Stimulated activated CD8-positive, alpha-beta memory T cell treated with anti-CD3 and anti-CD28 coated beads, Interleukin-12 subunit alpha, Interleukin-12 subunit beta, amount 100 ng/mL, for 1 hour (primary cell): ENCODE data around the gene IGF2BP1.

ENCODE experiments used
- DNase-seq: peaks from one replicate; pipeline ENCODE4 v3.0.0-alpha.2; 2020; ENCODE audit warnings: low read depth

IGF2BP1 gene

DNA sequence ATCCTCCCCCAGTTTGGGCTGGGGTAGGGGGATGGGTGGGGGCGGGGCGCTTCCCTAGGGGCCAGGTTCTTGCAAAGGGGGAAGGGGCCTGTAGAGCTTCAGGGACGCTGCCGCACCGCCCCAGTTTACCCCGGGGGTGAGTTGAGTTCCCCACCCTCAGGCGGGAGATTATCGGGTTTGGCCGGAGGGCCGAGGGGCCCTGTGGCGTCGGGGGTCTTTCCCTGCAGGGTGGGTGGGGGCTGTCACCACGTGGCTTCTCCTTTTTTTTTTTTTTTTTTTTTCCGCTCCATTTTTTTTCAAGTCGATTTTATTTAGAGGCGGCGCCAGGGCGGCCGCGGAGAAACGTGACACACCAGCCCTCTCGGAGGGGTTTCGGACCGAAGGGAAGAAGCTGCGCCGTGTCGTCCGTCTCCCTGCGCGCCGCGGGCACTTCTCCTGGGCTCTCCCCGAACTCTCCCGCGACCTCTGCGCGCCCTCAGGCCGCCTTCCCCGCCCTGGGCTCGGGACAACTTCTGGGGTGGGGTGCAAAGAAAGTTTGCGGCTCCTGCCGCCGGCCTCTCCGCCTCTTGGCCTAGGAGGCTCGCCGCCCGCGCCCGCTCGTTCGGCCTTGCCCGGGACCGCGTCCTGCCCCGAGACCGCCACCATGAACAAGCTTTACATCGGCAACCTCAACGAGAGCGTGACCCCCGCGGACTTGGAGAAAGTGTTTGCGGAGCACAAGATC lies at the start of gene IGF2BP1:
IGF2BP1 (plus strand) TSS at position 283 of the 724 bp plus-strand sequence; CDS start at position 644, 361 bp downstream.
- DNase-seq: no peak

- DNase-seq: no peak
Measured at GRCh38 chr17:48951572-48951971, 45.6 kb upstream of the IGF2BP1 start.

DNA sequence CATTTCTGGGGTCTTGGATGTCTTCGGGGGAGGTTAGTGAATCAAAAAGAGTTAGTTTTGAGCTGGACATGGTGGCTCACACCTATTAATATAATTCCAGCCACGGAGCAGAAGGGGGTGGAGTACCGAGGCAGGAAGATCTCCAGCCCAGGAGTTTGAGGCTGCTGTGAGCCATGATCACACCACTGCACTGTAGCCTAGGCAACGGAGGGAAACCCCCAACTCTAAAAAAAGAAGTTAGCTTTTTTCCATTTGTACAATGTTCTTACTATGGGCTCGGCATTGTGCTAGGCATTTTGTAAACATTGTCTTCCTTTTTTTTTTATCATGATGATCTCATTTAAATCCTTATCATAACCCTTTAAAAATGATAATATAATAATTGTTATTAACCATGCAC lies 44.3 kb upstream of the IGF2BP1 start:
- no peak for DNase-seq

GRCh38 chr17:48954300-48954755 lies 42.9 kb upstream of the IGF2BP1 start:
- DNase-seq: no peak

DNA sequence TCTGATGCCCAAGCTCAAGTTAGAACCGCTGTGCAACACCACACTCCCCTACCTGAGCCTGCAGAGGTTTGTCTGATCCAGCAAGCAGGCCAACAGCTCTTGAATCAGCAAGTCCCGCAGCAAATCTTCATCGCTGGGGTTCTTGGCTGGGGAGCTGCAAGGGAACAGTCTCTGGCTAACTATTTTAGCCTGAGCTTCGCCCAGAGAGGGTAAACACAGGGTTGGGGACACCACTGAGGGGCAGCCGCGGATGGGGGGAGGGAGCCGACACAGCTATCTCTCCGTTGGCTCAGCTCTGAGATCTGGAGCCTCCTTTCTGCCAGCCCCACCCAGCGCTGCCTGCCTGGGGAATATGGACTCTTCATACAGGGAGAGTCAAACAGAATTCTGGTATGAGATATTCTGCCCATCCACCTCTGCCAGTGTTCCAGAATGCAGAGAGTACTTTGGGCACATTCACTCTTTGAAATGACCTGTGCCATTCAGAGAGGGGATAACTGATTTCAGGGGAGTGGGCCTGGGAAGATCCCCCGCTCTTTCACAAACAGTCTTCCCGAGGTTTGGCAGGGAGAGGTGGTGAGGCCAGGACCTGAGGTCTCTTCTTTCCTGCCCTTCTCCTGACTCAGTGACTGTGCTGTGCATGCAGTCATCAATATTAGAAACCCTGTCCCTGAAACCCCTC lies 36.2 kb upstream of the IGF2BP1 start:
- no peak for DNase-seq

- no peak for DNase-seq
Measured at GRCh38 chr17:48961516-48962233, 35.5 kb upstream of the IGF2BP1 start.

DNA sequence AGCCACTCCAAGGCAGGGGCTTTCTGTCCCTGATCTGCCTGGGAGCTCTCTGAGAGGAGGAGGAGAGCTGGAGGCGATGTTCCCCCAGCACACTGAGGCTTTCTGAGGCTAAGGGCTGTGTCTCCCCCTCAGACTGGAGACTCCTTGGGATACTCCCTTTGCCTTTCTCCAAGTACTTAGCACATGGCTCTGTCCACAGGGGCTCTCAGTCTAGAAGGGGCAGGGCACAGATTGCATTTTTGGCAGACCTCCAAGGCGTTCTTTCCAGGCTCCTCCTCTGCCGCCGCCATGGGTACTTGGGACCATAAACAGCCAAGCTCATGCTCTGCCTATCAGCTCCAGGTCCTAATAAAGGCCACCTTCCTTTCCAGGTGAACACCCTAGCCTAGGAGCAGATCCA lies 27.0 kb upstream of the IGF2BP1 start:
- no peak for DNase-seq

DNA sequence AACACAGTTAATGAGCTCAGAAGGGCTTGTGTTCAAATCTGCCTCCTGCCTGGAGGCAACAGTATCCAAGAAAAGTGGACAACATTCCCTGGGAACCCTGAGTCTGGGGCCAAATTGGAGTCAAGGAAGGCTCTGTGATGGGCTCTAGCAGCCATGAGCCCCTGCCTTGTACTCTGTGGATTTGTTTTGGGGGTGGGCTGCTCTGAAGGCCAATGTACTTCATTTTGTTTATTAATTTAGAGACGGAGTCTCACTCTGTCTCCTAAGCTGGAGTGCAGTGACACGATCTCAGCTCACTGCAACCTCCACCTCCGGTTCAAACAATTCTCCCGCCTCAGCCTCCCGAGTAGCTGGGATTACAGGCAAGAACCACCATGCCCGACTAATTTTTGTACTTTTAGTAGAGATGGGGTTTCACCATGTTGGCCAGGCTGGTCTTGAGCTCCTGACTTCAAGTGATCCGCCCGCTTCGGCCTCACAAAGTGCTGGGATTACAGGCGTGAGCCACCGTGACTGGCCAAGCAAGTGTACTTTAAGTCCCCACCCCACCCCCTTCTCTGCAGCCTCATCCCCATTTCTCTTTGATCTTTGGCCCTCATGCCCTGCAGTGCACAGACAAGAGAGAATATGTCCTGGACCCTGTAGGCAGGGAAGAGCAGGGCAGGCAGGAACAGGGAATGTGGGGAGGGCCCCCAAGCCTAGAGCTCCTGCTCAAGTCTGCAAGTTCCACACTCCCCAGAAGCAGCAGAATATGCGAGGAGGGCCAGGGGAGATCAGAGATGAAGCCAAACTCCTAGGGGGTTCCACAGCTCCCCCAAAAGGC lies 26.1 kb upstream of the IGF2BP1 start:
- no peak for DNase-seq

DNA sequence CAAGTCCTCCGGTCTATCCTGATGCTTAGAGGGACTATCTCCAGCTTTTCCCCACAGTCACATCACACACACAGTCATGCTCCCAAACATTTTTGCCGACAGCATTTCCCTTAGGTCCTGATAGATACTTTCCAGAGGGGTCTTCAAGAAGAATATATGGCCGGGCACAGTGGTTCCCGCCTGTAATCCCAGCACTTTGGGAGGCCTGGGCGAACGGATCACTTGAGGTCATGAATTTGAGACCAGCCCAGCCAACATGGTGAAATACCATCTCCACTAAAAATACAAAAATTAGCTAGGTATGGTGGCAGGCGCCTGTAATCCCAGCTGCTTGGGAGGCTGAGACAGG lies 24.5 kb upstream of the IGF2BP1 start:
- DNase-seq: no peak

GRCh38 chr17:48973806-48974205 lies 23.4 kb upstream of the IGF2BP1 start:
- no peak for DNase-seq

DNA sequence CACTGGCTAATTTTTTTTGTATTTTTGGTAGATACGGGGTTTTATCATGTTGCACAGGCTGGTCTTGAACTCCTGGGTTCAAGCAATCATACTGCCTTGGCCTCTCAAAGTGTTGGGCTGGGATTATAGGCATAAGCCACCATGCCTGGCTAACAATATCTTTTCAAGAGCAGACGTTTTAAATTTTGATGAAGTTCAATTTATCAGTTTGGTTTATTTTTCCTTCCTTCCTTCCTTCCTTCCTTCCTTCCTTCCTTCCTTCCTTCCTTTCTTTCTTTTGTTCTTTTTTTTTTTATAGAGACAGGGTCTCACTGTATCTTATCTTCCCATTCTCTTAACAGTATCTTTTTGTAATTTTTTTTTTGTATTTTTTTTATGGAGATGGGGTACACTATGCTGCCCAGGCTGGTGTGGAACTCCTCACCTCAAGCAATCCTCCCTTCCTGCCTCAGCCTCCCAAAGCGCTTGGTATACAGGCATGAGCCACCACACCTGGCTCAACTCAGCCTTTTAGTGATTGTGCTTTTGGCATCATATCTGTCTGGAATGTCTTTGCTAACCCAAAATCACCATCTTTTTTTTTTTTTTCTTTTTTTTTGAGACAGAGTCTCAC lies 15.2 kb upstream of the IGF2BP1 start:
- no peak for DNase-seq

DNA sequence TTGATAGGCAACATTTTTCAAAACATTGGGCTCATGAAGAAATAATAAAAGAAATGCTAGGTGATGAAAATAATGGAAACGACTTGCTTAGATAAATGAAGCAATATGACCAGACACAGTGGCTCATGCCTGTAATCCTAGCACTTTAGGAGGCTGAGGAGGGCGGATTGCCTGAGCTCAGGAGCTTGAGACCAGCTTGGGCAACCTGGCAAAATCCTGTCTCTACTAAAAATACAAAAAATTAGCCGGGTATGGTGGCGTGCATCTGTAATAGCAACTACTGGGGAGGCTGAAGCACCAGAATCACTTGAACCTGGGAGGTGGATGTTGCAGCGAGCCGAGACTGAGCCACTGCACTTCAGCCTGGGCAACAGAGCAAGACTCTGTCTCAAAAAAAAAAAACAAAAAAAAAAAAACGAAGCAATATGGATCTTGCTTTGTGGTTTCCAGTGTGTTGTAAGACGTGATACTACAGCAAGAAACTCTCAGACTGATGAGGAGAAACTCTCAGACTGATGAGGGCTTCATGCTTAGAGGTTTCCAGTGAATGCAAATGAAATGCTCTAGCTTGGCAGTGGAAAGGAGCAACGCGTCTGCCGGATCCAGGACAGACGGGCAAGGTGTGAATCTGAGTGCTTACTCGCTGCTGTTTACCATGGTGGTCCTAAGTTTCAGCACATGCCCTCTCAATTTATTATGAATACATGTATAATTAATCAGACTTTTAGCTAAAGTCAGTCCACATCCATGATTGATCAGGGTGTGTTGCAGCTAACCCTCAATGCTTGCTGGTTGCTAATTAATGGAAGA lies 11.5 kb upstream of the IGF2BP1 start:
- no peak for DNase-seq

GRCh38 chr17:48989100-48989499 lies 8.1 kb upstream of the IGF2BP1 start:
- DNase-seq: no peak

DNA sequence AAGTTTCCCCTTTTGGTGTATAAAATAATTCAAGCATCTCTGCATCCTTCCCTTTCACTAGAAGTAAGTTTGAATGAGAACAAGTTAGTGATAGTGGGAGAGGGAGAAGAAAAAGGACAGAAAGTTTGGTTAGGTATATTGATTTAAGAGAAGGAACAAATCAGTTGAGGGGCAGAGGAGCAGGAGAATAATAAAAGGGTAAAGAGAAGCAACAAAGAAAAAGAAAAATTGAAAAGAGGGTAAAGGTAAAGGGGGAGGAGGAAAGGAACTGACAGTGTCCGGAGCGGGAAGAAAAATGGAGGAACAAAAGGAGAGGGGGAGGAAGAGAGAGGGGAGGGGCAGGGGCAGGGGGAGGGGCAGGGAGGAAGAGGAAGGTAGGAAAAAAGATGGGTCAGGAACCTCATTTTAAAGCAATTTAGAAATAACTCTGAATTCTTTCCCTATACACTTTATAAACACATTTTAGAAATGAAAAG lies 6.3 kb upstream of the IGF2BP1 start:
- no peak for DNase-seq

GRCh38 chr17:48992444-48992843 lies 4.7 kb upstream of the IGF2BP1 start:
- no peak for DNase-seq

- no peak for DNase-seq
Measured at GRCh38 chr17:48993305-48993704, 3.9 kb upstream of the IGF2BP1 start.

DNA sequence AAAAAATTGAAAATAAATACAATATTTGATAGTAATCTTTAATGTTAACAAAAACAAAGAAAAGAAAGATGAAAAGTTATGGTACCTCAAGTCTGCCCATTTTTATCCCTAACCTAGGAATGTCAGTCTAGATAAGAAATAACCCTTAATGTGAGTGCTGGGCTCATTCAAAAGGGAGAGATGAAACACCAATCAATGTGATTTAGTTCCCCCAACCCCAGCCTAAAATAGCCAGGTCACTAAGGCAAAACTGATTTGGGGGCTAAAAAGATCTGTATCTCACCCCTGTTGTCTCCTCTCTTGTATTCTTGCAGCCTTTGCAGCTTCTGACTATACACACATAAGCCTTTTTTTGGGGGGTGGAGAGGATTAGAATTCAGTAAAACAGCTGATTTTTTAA lies 3.2 kb upstream of the IGF2BP1 start:
- no peak for DNase-seq

GRCh38 chr17:48994549-48995303 lies 2.5 kb upstream of the IGF2BP1 start:
- no peak for DNase-seq

DNA sequence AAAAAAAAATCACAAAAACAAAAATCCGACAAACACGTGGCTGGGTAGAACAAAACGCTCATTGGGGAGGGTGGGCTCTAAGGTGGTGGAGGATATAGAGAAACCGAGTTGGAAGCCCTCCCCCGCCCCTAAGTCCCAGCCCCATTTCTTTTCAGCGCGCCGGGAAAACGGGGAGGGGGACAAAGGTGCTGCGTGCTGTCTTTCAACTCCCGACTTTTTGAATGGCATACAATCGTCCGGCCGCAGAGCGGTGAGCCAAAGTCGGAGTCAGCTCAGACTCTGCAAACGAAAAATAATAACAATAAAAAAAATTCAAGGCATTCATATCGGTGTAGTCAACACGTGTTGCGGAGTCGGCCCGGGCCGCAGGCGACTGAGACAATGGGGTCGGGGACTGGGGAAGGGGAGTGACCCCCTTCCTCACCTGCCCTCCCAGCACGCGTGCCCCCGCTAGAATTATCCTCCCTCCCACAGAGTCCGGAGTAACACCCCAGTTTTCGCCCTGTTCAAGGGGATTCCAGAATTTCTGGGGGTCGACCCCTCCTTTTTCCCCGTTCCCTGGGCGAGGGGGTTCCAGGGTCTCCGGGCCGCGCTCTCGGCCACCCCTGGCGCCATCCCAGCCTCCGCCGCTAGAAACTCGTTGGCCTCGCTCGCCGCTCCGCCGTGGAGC lies 1.7 kb upstream of the IGF2BP1 start:
- no peak for DNase-seq
